WTC11 (cell line): ENCODE data around the gene TBC1D22A. TPM values are rescaled to one million over a fixed set of nuclear protein-coding genes. Genes with fewer than 3 reads are reported as not detected.

Source experiments
- ATAC-seq: fragments of 200-7000 bp; cut with Tn5 transposase; 2 replicates; pipeline ENCODE4 v1.10.0; 2021; ENCODE audit warnings: mild to moderate bottlenecking, moderate library complexity
- CTCF ChIA-PET: fragments of 300-600 bp; sonication (Branson Sonifier 250); formaldehyde crosslinking; loops from one replicate; lab custom pipeline; 2021; ENCODE audit warnings: antibody characterized with exemption; lab: Charles Lee
- POLR2A ChIA-PET: fragments of 350-600 bp; sonication (Branson Sonifier 250); formaldehyde crosslinking; loops from one replicate; lab custom pipeline; 2021; ENCODE audit warnings: antibody characterized with exemption; lab: Charles Lee
- DNase-seq: peaks from one replicate; pipeline ENCODE4 v3.0.0; 2021; ENCODE audit warnings: low spot score
- H3K27ac Mint-ChIP-seq: 2 replicates; pipeline ENCODE4 v1.8.0; 2021; ENCODE audit warnings: mixed read lengths
- H3K27me3 Mint-ChIP-seq: 2 replicates; pipeline ENCODE4 v1.8.0; 2021; ENCODE audit warnings: low read depth, mild to moderate bottlenecking, moderate library complexity, mixed read lengths
- H3K36me3 Mint-ChIP-seq: 2 replicates; pipeline ENCODE4 v1.8.0; 2021; ENCODE audit warnings: mixed read lengths
- H3K4me1 Mint-ChIP-seq: 2 replicates; pipeline ENCODE4 v1.8.0; 2022; ENCODE audit warnings: mixed read lengths
- H3K4me3 Mint-ChIP-seq: 2 replicates; pipeline ENCODE4 v1.8.0; 2021; ENCODE audit warnings: mild to moderate bottlenecking, moderate library complexity, mixed read lengths
- H3K9me3 Mint-ChIP-seq: 2 replicates; pipeline ENCODE4 v1.8.0; 2021; ENCODE audit warnings: mixed read lengths
- ELF4 ChIP-seq: sonication (generic); formaldehyde crosslinking; IDR thresholded peaks from 2 replicates; pipeline ENCODE4 v1.8.1; 2022; ENCODE audit warnings: low read depth, mild to moderate bottlenecking, moderate library complexity, missing genetic modification reagents
- PRRX2 ChIP-seq: fragments of 250-450 bp; sonication (Bioruptor Pico); IDR thresholded peaks from 2 replicates; pipeline ENCODE4 v1.8.0; 2021; ENCODE audit warnings: mild to moderate bottlenecking
- RORB ChIP-seq: fragments of 250-450 bp; sonication (Bioruptor Pico); IDR thresholded peaks from 2 replicates; pipeline ENCODE4 v1.9.0; 2021; ENCODE audit warnings: mild to moderate bottlenecking
- total RNA-seq: library from RNA; stranded (reverse); gene quantifications from 3 replicates; pipeline ENCODE4 v1.2.3, GENCODE V29; 2021
- TF ChIP-seq, protein P1 (sequence below): fragments of 250-450 bp; sonication (Bioruptor Pico); IDR thresholded peaks from 2 replicates; pipeline ENCODE4 v1.9.0; 2021; ENCODE audit warnings: moderate library complexity, mild to moderate bottlenecking, inconsistent platforms, borderline replicate concordance
- TF ChIP-seq, protein P2 (sequence below): fragments of 250-450 bp; sonication (Bioruptor Pico); IDR thresholded peaks from 2 replicates; pipeline ENCODE4 v1.9.0; 2021; ENCODE audit warnings: mild to moderate bottlenecking
- TF ChIP-seq, protein P3 (sequence below): sonication (generic); formaldehyde crosslinking; IDR thresholded peaks from 2 replicates; pipeline ENCODE4 v1.8.1; 2022; ENCODE audit warnings: missing genetic modification reagents, borderline replicate concordance
- TF ChIP-seq, protein P4 (sequence below): sonication (generic); formaldehyde crosslinking; IDR thresholded peaks from 2 replicates; pipeline ENCODE4 v1.8.0; 2023; ENCODE audit warnings: missing genetic modification reagents, mild to moderate bottlenecking, borderline replicate concordance
- TF ChIP-seq, protein P5 (sequence below): sonication (generic); formaldehyde crosslinking; IDR thresholded peaks from 2 replicates; pipeline ENCODE4 v1.8.1; 2022; ENCODE audit warnings: mild to moderate bottlenecking, moderate library complexity, missing genetic modification reagents
- TF ChIP-seq, protein P6 (sequence below): sonication (generic); formaldehyde crosslinking; IDR thresholded peaks from 2 replicates; pipeline ENCODE4 v1.8.1; 2023; ENCODE audit warnings: mild to moderate bottlenecking, missing genetic modification reagents
- TF ChIP-seq, protein P7 (sequence below): sonication (generic); formaldehyde crosslinking; IDR thresholded peaks from 2 replicates; pipeline ENCODE4 v1.8.0; 2022; ENCODE audit warnings: mild to moderate bottlenecking, missing genetic modification reagents
- TF ChIP-seq, protein P8 (sequence below): fragments of 250-450 bp; sonication (Bioruptor Pico); IDR thresholded peaks from 2 replicates; pipeline ENCODE4 v1.9.0; 2021; ENCODE audit warnings: mild to moderate bottlenecking
- TF ChIP-seq, protein P9 (sequence below): sonication (generic); formaldehyde crosslinking; IDR thresholded peaks from 2 replicates; pipeline ENCODE4 v1.8.0; 2022; ENCODE audit warnings: mild to moderate bottlenecking, missing genetic modification reagents
- TF ChIP-seq, protein P10 (sequence below): sonication (generic); formaldehyde crosslinking; IDR thresholded peaks from 2 replicates; pipeline ENCODE4 v1.8.1; 2023; ENCODE audit warnings: mild to moderate bottlenecking, missing genetic modification reagents, moderate library complexity

Gene TBC1D22A
- total RNA-seq, 1 experiment from 2014 or later, result 18.1 TPM

DNA sequence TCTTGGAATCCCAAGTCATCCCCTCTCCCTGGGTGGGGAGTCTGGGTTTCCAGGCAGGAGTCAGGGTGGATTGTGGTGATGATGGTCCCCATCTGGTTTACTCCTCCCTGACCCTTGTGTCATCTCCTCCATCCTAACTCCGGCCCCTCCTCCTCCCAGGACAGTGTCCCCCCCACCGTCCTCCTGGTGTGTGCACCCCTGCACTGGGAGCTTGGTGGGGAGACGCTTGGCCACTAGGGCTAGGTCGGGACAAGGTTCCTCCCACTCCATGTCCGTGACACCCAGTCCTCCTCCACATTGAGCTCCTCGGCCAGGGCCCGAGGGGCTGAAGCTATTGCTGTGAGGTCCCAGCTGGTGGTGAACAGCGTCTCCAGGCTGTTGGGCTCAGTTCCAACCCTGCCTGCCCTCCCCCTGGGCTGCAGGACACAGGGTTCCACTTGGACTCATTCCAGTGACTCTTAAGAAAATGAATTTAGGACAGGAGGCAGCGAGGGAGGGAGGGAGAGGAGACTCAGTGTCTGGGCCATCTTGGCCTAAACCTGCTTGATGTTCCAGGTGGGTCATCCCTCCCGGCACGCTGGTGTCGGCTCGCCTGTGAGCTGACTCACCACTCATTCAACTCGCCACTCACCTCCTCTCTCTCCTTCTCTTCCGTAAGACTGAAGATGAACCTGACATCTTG is 433.2 kb downstream of the TBC1D22A start (continued):
- TF ChIP-seq, protein P1, sequence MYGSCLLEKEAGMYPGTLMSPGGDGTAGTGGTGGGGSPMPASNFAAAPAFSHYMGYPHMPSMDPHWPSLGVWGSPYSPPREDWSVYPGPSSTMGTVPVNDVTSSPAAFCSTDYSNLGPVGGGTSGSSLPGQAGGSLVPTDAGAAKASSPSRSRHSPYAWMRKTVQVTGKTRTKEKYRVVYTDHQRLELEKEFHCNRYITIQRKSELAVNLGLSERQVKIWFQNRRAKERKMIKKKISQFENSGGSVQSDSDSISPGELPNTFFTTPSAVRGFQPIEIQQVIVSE (CRISPR knock-in tag), result no peak
- TF ChIP-seq, protein P2, sequence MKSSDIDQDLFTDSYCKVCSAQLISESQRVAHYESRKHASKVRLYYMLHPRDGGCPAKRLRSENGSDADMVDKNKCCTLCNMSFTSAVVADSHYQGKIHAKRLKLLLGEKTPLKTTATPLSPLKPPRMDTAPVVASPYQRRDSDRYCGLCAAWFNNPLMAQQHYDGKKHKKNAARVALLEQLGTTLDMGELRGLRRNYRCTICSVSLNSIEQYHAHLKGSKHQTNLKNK (CRISPR knock-in tag), result no peak
- TF ChIP-seq RORB (CRISPR knock-in tag) (no peak), PRRX2 (CRISPR knock-in tag) (no peak)
- TF ChIP-seq, protein P3, sequence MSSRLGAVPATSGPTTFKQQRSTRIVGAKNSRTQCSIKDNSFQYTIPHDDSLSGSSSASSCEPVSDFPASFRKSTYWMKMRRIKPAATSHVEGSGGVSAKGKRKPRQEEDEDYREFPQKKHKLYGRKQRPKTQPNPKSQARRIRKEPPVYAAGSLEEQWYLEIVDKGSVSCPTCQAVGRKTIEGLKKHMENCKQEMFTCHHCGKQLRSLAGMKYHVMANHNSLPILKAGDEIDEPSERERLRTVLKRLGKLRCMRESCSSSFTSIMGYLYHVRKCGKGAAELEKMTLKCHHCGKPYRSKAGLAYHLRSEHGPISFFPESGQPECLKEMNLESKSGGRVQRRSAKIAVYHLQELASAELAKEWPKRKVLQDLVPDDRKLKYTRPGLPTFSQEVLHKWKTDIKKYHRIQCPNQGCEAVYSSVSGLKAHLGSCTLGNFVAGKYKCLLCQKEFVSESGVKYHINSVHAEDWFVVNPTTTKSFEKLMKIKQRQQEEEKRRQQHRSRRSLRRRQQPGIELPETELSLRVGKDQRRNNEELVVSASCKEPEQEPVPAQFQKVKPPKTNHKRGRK, result no peak
- TF ChIP-seq, protein P4, sequence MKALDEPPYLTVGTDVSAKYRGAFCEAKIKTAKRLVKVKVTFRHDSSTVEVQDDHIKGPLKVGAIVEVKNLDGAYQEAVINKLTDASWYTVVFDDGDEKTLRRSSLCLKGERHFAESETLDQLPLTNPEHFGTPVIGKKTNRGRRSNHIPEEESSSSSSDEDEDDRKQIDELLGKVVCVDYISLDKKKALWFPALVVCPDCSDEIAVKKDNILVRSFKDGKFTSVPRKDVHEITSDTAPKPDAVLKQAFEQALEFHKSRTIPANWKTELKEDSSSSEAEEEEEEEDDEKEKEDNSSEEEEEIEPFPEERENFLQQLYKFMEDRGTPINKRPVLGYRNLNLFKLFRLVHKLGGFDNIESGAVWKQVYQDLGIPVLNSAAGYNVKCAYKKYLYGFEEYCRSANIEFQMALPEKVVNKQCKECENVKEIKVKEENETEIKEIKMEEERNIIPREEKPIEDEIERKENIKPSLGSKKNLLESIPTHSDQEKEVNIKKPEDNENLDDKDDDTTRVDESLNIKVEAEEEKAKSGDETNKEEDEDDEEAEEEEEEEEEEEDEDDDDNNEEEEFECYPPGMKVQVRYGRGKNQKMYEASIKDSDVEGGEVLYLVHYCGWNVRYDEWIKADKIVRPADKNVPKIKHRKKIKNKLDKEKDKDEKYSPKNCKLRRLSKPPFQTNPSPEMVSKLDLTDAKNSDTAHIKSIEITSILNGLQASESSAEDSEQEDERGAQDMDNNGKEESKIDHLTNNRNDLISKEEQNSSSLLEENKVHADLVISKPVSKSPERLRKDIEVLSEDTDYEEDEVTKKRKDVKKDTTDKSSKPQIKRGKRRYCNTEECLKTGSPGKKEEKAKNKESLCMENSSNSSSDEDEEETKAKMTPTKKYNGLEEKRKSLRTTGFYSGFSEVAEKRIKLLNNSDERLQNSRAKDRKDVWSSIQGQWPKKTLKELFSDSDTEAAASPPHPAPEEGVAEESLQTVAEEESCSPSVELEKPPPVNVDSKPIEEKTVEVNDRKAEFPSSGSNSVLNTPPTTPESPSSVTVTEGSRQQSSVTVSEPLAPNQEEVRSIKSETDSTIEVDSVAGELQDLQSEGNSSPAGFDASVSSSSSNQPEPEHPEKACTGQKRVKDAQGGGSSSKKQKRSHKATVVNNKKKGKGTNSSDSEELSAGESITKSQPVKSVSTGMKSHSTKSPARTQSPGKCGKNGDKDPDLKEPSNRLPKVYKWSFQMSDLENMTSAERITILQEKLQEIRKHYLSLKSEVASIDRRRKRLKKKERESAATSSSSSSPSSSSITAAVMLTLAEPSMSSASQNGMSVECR (CRISPR knock-in tag), result no peak
- TF ChIP-seq, protein P5, sequence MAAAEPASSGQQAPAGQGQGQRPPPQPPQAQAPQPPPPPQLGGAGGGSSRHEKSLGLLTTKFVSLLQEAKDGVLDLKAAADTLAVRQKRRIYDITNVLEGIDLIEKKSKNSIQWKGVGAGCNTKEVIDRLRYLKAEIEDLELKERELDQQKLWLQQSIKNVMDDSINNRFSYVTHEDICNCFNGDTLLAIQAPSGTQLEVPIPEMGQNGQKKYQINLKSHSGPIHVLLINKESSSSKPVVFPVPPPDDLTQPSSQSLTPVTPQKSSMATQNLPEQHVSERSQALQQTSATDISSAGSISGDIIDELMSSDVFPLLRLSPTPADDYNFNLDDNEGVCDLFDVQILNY, result no peak
- TF ChIP-seq, protein P6, sequence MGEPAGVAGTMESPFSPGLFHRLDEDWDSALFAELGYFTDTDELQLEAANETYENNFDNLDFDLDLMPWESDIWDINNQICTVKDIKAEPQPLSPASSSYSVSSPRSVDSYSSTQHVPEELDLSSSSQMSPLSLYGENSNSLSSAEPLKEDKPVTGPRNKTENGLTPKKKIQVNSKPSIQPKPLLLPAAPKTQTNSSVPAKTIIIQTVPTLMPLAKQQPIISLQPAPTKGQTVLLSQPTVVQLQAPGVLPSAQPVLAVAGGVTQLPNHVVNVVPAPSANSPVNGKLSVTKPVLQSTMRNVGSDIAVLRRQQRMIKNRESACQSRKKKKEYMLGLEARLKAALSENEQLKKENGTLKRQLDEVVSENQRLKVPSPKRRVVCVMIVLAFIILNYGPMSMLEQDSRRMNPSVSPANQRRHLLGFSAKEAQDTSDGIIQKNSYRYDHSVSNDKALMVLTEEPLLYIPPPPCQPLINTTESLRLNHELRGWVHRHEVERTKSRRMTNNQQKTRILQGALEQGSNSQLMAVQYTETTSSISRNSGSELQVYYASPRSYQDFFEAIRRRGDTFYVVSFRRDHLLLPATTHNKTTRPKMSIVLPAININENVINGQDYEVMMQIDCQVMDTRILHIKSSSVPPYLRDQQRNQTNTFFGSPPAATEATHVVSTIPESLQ (CRISPR knock-in tag), result no peak

DNA sequence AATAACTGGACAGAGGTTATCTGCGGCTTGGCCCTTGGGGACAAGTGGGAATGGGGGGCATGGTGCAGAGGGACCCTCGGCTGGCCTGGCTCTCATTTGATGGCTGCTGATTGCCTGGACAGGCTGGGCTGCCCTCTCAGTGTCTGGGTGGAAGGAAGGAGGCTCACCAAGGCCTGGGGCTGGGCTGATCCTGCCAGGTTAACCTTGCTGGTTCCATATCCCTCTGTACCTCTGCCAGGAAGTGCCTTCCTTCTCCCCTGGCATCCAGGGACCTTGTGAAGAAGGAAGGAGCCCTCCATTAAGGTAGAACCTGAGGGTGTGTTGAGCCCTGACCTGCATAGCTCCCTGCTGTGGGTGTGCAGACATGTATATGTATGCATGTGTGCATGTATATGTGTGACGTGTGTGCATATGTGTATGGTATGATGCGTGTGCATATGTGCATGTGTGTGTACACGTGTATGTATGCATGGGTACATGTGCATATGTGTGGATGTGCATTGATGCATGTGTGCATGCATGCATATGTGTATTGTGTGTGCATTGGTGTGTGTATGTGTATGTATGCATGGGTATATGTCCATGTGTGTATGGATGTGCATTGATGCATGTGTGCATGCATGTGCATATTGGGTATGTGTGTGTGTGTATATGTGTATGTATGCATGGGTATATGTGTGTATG is 433.9 kb downstream of the TBC1D22A start:
- no peak for DNase-seq
- ChIA-PET CTCF (interaction anchor here (0.9 to 1.4 kb wide), 2 partner anchors 17 to 398 kb away, joined by 3 read pairs; no protein-coding TSS in a partner anchor), POLR2A (no interaction called here)
- Mint-ChIP-seq H3K9me3 (no peaks in the 10 kb centered on the region; the same call in 1 of the 2 replicates), H3K27me3 (no peaks in the 10 kb centered on the region; the same call in 1 of the 2 replicates), H3K36me3 (no peaks in the 10 kb centered on the region), H3K27ac (no peak overlapping the region), H3K4me3 (no peak overlapping the region), H3K4me1 (0 out of 2 replicates have a peak, but pooled peaks cover 3% of the 10 kb centered on the region)
- ATAC-seq, result no peak
- TF ChIP-seq, protein P7, sequence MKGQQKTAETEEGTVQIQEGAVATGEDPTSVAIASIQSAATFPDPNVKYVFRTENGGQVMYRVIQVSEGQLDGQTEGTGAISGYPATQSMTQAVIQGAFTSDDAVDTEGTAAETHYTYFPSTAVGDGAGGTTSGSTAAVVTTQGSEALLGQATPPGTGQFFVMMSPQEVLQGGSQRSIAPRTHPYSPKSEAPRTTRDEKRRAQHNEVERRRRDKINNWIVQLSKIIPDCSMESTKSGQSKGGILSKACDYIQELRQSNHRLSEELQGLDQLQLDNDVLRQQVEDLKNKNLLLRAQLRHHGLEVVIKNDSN (CRISPR knock-in tag), result no peak
- TF ChIP-seq, protein P3, result no peak
- TF ChIP-seq, protein P8, sequence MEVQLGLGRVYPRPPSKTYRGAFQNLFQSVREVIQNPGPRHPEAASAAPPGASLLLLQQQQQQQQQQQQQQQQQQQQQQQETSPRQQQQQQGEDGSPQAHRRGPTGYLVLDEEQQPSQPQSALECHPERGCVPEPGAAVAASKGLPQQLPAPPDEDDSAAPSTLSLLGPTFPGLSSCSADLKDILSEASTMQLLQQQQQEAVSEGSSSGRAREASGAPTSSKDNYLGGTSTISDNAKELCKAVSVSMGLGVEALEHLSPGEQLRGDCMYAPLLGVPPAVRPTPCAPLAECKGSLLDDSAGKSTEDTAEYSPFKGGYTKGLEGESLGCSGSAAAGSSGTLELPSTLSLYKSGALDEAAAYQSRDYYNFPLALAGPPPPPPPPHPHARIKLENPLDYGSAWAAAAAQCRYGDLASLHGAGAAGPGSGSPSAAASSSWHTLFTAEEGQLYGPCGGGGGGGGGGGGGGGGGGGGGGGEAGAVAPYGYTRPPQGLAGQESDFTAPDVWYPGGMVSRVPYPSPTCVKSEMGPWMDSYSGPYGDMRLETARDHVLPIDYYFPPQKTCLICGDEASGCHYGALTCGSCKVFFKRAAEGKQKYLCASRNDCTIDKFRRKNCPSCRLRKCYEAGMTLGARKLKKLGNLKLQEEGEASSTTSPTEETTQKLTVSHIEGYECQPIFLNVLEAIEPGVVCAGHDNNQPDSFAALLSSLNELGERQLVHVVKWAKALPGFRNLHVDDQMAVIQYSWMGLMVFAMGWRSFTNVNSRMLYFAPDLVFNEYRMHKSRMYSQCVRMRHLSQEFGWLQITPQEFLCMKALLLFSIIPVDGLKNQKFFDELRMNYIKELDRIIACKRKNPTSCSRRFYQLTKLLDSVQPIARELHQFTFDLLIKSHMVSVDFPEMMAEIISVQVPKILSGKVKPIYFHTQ (CRISPR knock-in tag), result no peak
- no peak for TF ChIP-seq ELF4 (CRISPR knock-in tag)
- TF ChIP-seq, protein P9, sequence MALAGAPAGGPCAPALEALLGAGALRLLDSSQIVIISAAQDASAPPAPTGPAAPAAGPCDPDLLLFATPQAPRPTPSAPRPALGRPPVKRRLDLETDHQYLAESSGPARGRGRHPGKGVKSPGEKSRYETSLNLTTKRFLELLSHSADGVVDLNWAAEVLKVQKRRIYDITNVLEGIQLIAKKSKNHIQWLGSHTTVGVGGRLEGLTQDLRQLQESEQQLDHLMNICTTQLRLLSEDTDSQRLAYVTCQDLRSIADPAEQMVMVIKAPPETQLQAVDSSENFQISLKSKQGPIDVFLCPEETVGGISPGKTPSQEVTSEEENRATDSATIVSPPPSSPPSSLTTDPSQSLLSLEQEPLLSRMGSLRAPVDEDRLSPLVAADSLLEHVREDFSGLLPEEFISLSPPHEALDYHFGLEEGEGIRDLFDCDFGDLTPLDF, result no peak
- TF ChIP-seq, protein P10, sequence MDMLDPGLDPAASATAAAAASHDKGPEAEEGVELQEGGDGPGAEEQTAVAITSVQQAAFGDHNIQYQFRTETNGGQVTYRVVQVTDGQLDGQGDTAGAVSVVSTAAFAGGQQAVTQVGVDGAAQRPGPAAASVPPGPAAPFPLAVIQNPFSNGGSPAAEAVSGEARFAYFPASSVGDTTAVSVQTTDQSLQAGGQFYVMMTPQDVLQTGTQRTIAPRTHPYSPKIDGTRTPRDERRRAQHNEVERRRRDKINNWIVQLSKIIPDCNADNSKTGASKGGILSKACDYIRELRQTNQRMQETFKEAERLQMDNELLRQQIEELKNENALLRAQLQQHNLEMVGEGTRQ, result no peak
